GM10847 (cell line): ENCODE measurements around the gene CRYGS.

Experiments
- POLR2A ChIP-seq: IDR thresholded peaks from 2 replicates; pipeline ENCODE4 v1.6.1; 2011; ENCODE audit not compliant: insufficient read length; ENCODE audit errors: extremely low read depth

CRYGS gene

GRCh38 chr3:186544281-186544680 lies at the start of gene CRYGS:
CRYGS (minus strand) TSS chr3:186544380; CDS start chr3:186544326, 54 bp downstream.
- no peak for TF ChIP-seq POLR2A

- TF ChIP-seq POLR2A: no peak
Observed at GRCh38 chr3:186593862-186594261, 49.7 kb upstream of the CRYGS start.

GRCh38 chr3:186592682-186593081 lies 48.5 kb upstream of the CRYGS start:
- TF ChIP-seq POLR2A: no peak

GRCh38 chr3:186590580-186591295 lies 46.6 kb upstream of the CRYGS start:
- TF ChIP-seq POLR2A: no peak

GRCh38 chr3:186589856-186590579 lies 45.8 kb upstream of the CRYGS start:
- TF ChIP-seq POLR2A: no peak

GRCh38 chr3:186589121-186589520 lies 44.9 kb upstream of the CRYGS start:
- no peak for TF ChIP-seq POLR2A

GRCh38 chr3:186588632-186589031 lies 44.5 kb upstream of the CRYGS start:
- TF ChIP-seq POLR2A: no peak

- TF ChIP-seq POLR2A: no peak
Observed at GRCh38 chr3:186587183-186587582, 43.0 kb upstream of the CRYGS start.

GRCh38 chr3:186583831-186584230 lies 39.7 kb upstream of the CRYGS start:
- no peak for TF ChIP-seq POLR2A

GRCh38 chr3:186582541-186582940 lies 38.4 kb upstream of the CRYGS start:
- no peak for TF ChIP-seq POLR2A

- TF ChIP-seq POLR2A: no peak
Observed at GRCh38 chr3:186580785-186581184, 36.6 kb upstream of the CRYGS start.

GRCh38 chr3:186577521-186577920 lies 33.3 kb upstream of the CRYGS start:
- no peak for TF ChIP-seq POLR2A

- TF ChIP-seq POLR2A: no peak
Observed at GRCh38 chr3:186571644-186572013, 27.4 kb upstream of the CRYGS start.

- no peak for TF ChIP-seq POLR2A
Observed at GRCh38 chr3:186570941-186571643, 26.9 kb upstream of the CRYGS start.

- TF ChIP-seq POLR2A: peak; percentile 68
Observed at GRCh38 chr3:186570096-186570940, 26.1 kb upstream of the CRYGS start, which contains the start of gene DNAJB11. DNAJB11 (plus strand) TSS chr3:186570720; CDS start chr3:186570898, 178 bp downstream.

- no peak for TF ChIP-seq POLR2A
Observed at GRCh38 chr3:186569779-186570095, 25.6 kb upstream of the CRYGS start.
